Activated B cell treated with CpG ODN at 0.5 μM for 24 hours (primary cell): Measurements from ENCODE around the gene TC2N. TPM values are rescaled to one million over a fixed set of nuclear protein-coding genes. Genes with fewer than 3 reads are reported as not detected.

ENCODE experiments used
- ATAC-seq: fragments of 200-7000 bp; cut with Tn5 transposase; one replicate; pipeline ENCODE4 v1.10.0; 2021; ENCODE audit warnings: low read depth, mild to moderate bottlenecking, moderate library complexity
- CTCF ChIA-PET: fragments of 350-600 bp; sonication (Branson Sonifier 250); formaldehyde crosslinking; loops from one replicate; lab custom pipeline; 2021; ENCODE audit warnings: antibody characterized with exemption; lab: Charles Lee
- POLR2A ChIA-PET: fragments of 350-600 bp; sonication (Branson Sonifier 250); formaldehyde crosslinking; loops from one replicate; lab custom pipeline; 2021; ENCODE audit warnings: antibody characterized with exemption; lab: Charles Lee
- DNase-seq: peaks from one replicate; pipeline ENCODE4 v3.0.0; 2022
- H3K27ac Mint-ChIP-seq: one replicate; pipeline ENCODE4 v1.8.0; 2020; ENCODE audit warnings: mixed read lengths
- H3K27me3 Mint-ChIP-seq: one replicate; pipeline ENCODE4 v1.8.0; 2021; ENCODE audit warnings: mixed read lengths
- H3K36me3 Mint-ChIP-seq: one replicate; pipeline ENCODE4 v1.8.0; 2021; ENCODE audit warnings: low read depth, mixed read lengths
- H3K4me1 Mint-ChIP-seq: one replicate; pipeline ENCODE4 v1.8.0; 2021; ENCODE audit warnings: mixed read lengths
- H3K4me3 Mint-ChIP-seq: one replicate; pipeline ENCODE4 v1.8.0; 2020; ENCODE audit warnings: mild to moderate bottlenecking, mixed read lengths
- H3K9me3 Mint-ChIP-seq: one replicate; pipeline ENCODE4 v1.8.0; 2020; ENCODE audit warnings: mixed read lengths
- intact Hi-C: fragments of 100-400 bp; cut with micrococcal nuclease; formaldehyde crosslinking; loops from one replicate; pipeline ENCODE4 v1.15.1; 2024
- total RNA-seq: library from RNA; stranded (reverse); gene quantifications from 2 replicates; pipeline ENCODE4 v1.2.3, GENCODE V29; 2022
- TF ChIP-seq, protein P1 (sequence below): fragments of 200-600 bp; IDR thresholded peaks from one replicate; pipeline ENCODE4 v1.8.0; 2022; ENCODE audit warnings: antibody characterized with exemption, mild to moderate bottlenecking

Gene TC2N
- total RNA-seq, 1 donor from 2014 or later = 12.1 TPM

DNA sequence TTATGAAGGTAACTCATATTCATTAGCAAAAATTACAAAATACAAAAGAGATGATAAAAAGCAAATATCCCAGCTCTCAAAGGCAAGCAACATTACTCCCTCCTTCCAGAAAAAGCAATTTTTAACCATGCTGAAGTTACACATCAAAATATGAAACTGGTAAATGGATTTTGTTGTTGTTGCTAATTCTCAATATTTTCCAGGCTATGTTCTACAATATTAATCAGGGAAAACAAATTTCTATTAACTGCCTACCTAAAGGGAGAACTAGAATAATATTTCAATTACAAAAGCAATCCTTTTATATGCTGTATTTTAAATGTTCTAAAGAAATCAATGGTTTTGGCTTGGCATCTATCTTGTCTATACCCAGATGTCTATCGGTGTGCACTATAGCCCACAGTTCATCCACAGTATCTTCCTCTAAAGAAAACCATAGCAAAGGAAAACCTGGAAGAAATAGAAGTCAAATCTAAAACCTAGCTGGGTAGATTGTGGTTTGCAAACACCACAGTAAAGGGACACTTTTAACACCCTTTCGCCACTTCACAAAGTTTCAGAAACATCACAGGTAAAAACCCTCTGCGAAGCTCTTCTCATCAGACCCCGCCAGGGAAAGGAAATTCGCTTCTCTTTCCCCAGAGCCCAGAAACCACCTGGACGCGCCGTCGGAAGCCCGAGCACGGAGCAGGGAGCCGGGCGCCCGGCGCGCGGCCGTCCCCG is 32.0 kb downstream of the TC2N start:
- Mint-ChIP-seq H3K27me3 (peaks cover 5% of the 10 kb centered on the region), H3K4me3 (peak overlapping the region; percentile 89), H3K9me3 (no peaks in the 10 kb centered on the region), H3K27ac (peak overlapping the region; percentile 24), H3K4me1 (peaks cover 52% of the 10 kb centered on the region), H3K36me3 (no peaks in the 10 kb centered on the region)
- no peak for ATAC-seq
- DNase-seq = no peak
- intact Hi-C loops = loop anchor here (5.0 kb wide), 2 partner anchors 323 to 1438 kb away; partner anchors contain the start of genes CALM1 and PPP4R3A
- TF ChIP-seq, protein P1, sequence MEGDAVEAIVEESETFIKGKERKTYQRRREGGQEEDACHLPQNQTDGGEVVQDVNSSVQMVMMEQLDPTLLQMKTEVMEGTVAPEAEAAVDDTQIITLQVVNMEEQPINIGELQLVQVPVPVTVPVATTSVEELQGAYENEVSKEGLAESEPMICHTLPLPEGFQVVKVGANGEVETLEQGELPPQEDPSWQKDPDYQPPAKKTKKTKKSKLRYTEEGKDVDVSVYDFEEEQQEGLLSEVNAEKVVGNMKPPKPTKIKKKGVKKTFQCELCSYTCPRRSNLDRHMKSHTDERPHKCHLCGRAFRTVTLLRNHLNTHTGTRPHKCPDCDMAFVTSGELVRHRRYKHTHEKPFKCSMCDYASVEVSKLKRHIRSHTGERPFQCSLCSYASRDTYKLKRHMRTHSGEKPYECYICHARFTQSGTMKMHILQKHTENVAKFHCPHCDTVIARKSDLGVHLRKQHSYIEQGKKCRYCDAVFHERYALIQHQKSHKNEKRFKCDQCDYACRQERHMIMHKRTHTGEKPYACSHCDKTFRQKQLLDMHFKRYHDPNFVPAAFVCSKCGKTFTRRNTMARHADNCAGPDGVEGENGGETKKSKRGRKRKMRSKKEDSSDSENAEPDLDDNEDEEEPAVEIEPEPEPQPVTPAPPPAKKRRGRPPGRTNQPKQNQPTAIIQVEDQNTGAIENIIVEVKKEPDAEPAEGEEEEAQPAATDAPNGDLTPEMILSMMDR = no peak
- ChIA-PET POLR2A (interaction anchor here (0.5 to 1.2 kb wide), 4 partner anchors 12 to 520 kb away, joined by 3 to 5 read pairs (median 3); no protein-coding TSS in a partner anchor), CTCF (no interaction called here)

DNA sequence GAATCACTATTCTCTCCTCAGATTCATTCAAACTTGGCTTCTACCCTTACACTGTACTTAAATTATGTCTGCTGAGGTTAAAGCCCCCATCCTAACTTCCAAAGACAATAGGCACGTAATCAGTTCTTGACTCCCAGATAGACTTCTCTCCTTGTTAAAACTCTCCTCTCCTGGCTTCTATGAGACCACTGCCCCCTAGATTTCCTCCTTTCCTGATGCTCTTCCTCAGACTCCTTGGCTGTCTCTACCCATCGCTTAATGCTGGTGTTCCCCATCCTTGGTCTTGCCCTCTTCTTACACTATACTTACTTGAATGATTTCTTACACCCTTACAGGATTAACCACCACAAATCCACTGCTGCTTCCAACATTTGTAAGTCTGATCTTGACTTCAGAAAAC is 32.8 kb downstream of the TC2N start:
- peaks cover 47% of the 10 kb centered on the region for H3K4me1 Mint-ChIP-seq
- H3K9me3 Mint-ChIP-seq = no peaks in the 10 kb centered on the region
- DNase-seq (no peak), ATAC-seq (no peak)
- TF ChIP-seq, protein P1 = no peak
- CTCF ChIA-PET = no interaction called here
- peaks cover 5% of the 10 kb centered on the region for H3K27me3 Mint-ChIP-seq
- no peaks in the 10 kb centered on the region for H3K36me3 Mint-ChIP-seq
- POLR2A ChIA-PET = interaction anchor here (0.6 kb wide), 1 partner anchor 13 kb away, joined by 3 read pairs; no protein-coding TSS in a partner anchor
- intact Hi-C loops = no loop called here
- no peak overlapping the region for H3K4me3 Mint-ChIP-seq
- no peak overlapping the region for H3K27ac Mint-ChIP-seq

DNA sequence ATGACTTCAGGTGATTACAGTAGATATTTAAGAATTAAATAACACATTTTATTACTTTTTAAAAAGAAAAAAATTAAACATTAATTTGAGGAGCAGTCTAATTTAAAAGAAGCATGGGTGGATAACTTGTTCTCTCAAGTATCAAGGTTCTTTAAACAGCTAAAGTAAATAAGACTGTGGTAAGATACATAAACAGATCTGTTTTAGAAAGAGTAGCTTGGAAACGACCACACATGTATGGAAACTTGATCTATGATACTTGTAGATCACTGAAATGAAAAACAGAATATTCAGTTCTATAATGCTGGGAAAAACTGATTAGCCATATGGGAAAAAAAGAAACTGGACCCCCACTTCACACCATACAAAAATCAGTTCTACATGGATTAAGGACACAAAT is 36.0 kb downstream of the TC2N start:
- H3K36me3 Mint-ChIP-seq = no peaks in the 10 kb centered on the region
- TF ChIP-seq, protein P1 = no peak
- no peak overlapping the region for H3K27ac Mint-ChIP-seq
- intact Hi-C loops = no loop called here
- ATAC-seq (no peak), DNase-seq (no peak)
- H3K27me3 Mint-ChIP-seq = no peaks in the 10 kb centered on the region
- ChIA-PET CTCF (no interaction called here), POLR2A (no interaction called here)
- H3K4me3 Mint-ChIP-seq = no peak overlapping the region
- peaks cover 28% of the 10 kb centered on the region for H3K4me1 Mint-ChIP-seq
- peaks cover 3% of the 10 kb centered on the region for H3K9me3 Mint-ChIP-seq

DNA sequence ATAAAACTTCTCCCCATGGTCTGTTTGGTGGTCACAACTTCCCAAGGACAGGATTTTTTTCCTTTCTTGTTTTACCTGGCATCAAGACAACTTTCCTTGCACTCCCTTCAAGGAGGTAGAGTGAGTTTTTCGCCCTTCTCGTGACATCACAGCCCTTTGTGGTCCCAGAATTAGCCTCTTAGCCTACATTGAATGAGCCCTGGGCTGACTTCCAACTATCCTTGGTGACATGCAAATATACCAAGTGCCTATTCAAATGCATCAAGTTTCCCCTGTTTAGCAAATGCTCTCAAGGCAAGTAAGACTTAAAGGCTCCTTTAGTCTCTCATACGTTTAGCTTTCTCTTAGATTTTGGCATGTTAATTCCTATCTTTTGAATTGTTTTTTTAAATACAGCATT is 36.6 kb downstream of the TC2N start:
- intact Hi-C loops = no loop called here
- no peaks in the 10 kb centered on the region for H3K36me3 Mint-ChIP-seq
- H3K4me1 Mint-ChIP-seq = peaks cover 28% of the 10 kb centered on the region
- H3K9me3 Mint-ChIP-seq = peaks cover 3% of the 10 kb centered on the region
- no peak overlapping the region for H3K4me3 Mint-ChIP-seq
- TF ChIP-seq, protein P1 = no peak
- no peaks in the 10 kb centered on the region for H3K27me3 Mint-ChIP-seq
- peak; percentile 31 for ATAC-seq
- no peak for DNase-seq
- ChIA-PET POLR2A (no interaction called here), CTCF (no interaction called here)
- H3K27ac Mint-ChIP-seq = no peak overlapping the region

DNA sequence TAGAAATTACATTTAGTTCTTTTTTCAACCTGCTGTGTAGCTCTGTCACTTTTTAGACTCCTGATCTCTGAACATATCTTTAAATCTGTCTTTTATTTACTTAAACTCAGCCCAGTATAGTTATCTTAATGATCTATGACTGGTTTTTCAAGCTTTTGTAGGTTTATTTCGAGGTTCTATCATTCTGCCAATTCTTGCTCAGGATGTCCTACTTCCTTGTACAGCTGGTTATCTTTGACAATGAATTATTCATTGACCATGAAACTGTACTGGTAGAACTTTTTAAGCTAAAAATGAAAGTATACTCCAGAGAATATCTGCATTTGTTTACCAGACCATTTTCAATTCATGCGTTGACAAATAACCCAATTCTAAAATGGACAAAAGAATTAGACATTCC is 37.8 kb downstream of the TC2N start:
- DNase-seq (no peak), ATAC-seq (no peak)
- Mint-ChIP-seq H3K4me1 (peaks cover 17% of the 10 kb centered on the region), H3K36me3 (no peaks in the 10 kb centered on the region), H3K27me3 (no peaks in the 10 kb centered on the region), H3K9me3 (peaks cover 3% of the 10 kb centered on the region), H3K4me3 (no peak overlapping the region), H3K27ac (no peak overlapping the region)
- intact Hi-C loops = no loop called here
- ChIA-PET CTCF (no interaction called here), POLR2A (interaction anchor here (0.6 kb wide), 2 partner anchors 35 to 131 kb away, joined by 3 to 4 read pairs; no protein-coding TSS in a partner anchor)
- TF ChIP-seq, protein P1 = no peak
